Heart right ventricle (tissue), 16 donors: ENCODE data around the gene CCDC80. TPM values are rescaled to one million over a fixed set of nuclear protein-coding genes. Genes with fewer than 3 reads are reported as not detected.

Experiments
- ATAC-seq, 8 donors: fragments of 200-7000 bp; cut with Tn5 transposase; one replicate each; pipeline ENCODE4 v1.9.1; 2020; ENCODE audit warnings: mild to moderate bottlenecking in 8 of 8, moderate library complexity in 8 of 8, moderate number of reproducible peaks in 1 of 8
- DNase-seq, 2 donors: peaks; one replicate each; pipeline ENCODE4 v3.0.0-alpha.2; 2020
- H3K27ac ChIP-seq, 10 donors: fragments of 200-600 bp; sonication (generic) in 2 of 10; one replicate each; pipeline versions ENCODE4 v1.5.0 to v1.8.0; 2020 to 2022; ENCODE audit warnings: mild to moderate bottlenecking in 3 of 10
- H3K27me3 ChIP-seq, 7 donors: fragments of 200-600 bp; one replicate each; pipeline ENCODE4 v1.8.0; 2021 to 2022; ENCODE audit warnings: mild to moderate bottlenecking in 2 of 7
- H3K36me3 ChIP-seq, 9 donors: fragments of 200-600 bp; sonication (generic) in 1 of 9; one replicate each; pipeline versions ENCODE4 v1.5.0 to v1.8.0; 2020 to 2022; ENCODE audit warnings: mild to moderate bottlenecking in 2 of 9
- H3K4me1 ChIP-seq, 9 donors: fragments of 200-600 bp; sonication (generic) in 1 of 9; one replicate each; pipeline versions ENCODE4 v1.5.0 to v1.8.0; 2020 to 2022; ENCODE audit warnings: mild to moderate bottlenecking in 4 of 9
- H3K4me3 ChIP-seq, 10 donors: fragments of 200-600 bp; sonication (generic) in 2 of 10; one replicate each; pipeline versions ENCODE4 v1.5.0 to v1.8.0; 2020 to 2022; ENCODE audit warnings: mild to moderate bottlenecking in 7 of 10, moderate library complexity in 2 of 10
- H3K9me3 ChIP-seq, 11 donors: fragments of 200-600 bp in 10 of 11; sonication (generic) in 2 of 11; one replicate each; pipeline versions ENCODE4 v1.5.0 to v1.8.0; 2013 to 2022; ENCODE audit warnings: mild to moderate bottlenecking in 2 of 11, control low read depth in 1 of 11, moderate library complexity in 1 of 11
- CTCF ChIP-seq, 9 donors: fragments of 200-600 bp; sonication (generic) in 2 of 9; IDR thresholded peaks; one replicate each; pipeline versions ENCODE4 v1.5.0 to v1.8.0; 2021 to 2022; ENCODE audit warnings: antibody characterized with exemption in 9 of 9, mild to moderate bottlenecking in 5 of 9, moderate library complexity in 1 of 9
- WGBS, 2 donors: extraction: QIAGEN DNeasy Blood & Tissue Kit; methylation state at CpG; one replicate each; pipeline ENCODE4 v1.1.7; 2013; ENCODE audit warnings: inconsistent platforms in 1 of 2; 5-methylcytosine and 5-hydroxymethylcytosine counted together
- intact Hi-C, 10 donors: fragments of 100-400 bp; cut with DNase I; formaldehyde crosslinking; loops; one replicate each; pipeline versions ENCODE4 v1.11.1 to v1.14.2; 2022
- polyA plus RNA-seq, 2 donors: library from polyadenylated mRNA; stranded (reverse); fragments of 200-250 nt; gene quantifications; one replicate each; pipeline ENCODE4 v1.2.3, GENCODE V29; 2013
- total RNA-seq, 10 donors: library from RNA; stranded (reverse); fragmentation: NEBNext Ultra II Directional in 3 of 10; extraction: Animal tissue kit (Norgen Biotek cat#: 25700) in 3 of 10; gene quantifications; one replicate each; pipeline versions ENCODE4 v1.2.1 to v1.2.4, GENCODE V29; 2021 to 2023
- donor health status: Arrhythmogenic right ventricular cardiomyopathy.
- donor health status: ischemic (EF 13 %, LVEDD 7.1; RV severe dilation, severe dysfunction).
- donor health status: healthy with polysubstance abuse.
- donor health status: DM: no; HTN: yes; CAD: no.
- donor health status: DM: no; HTN: no; CAD: no.
- donor health status: ischemic (EF 25% LVEDD 6.9; RV normal size, moderate dysfunction).
- donor health status: ischemic (EF 25% LVEDD 5.7; RV mildly dilated, moderate dysfunction).
- donor health status: healthy.
- donor health status: DM: yes; HTN: yes; CAD: no.
- donor health status: Ischemic cardiomyopathy.
- donor health status: ischemic (EF 35%, LVEDD 5.7; RV mildly dilated, moderate dysfunction).
- donor health status: nonischemic (EF 11% LVEDD 7.7; RV severe dilation, severe dysfunction).
- donor health status: DM: yes; HTN: yes; CAD: no.
- donor health status: PGD.
- donor health status: ischemic (EF 29% LVEDD 5.4; RV normal size, mild dysfunction).
- donor health status: nonischemic (EF 23%, LVEDD 6.1; RV moderate dilation, normal function).

The CCDC80 gene
- total and polyA plus RNA-seq, 12 donors = 19.8 to 223 (median 87.1) TPM

DNA sequence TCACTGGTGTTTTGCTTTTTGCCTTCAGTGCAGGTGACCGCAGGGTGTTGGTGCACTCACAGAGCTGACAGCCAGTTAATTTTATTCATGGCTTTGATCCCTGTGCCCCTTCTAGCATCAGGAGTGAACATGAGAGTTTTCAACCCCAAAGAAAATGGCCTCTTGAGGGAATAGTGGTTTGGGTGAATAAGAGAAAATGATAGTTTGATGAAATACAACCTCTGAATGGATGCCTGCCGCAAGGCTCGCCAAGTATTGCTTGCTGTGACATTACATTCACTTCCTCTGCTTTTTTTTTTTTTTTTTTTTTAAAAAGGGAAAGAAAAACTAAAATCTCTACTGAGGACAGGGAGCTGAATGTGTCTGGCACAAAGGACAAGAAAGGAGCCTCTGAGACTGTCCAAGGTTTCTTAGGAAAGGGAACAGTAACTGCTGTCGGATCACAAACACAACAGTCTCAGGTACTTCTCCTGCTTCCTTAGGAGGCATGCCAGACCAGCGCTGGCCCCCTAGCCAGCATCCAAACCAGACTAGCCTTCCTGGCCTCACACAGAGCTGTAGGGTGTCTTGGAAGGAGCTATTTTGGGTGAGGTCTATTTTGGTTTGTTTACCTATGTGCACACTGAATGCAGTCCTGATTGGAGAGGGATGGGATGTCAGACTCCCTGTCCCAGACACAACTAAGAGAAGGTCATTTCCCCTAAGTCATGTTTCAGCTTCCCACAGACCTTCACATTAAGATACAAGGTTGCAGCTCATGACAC is 29.0 kb downstream of the CCDC80 start:
- Histone ChIP-seq H3K36me3 (peaks cover 0 to 78% (median 0%) of the 10 kb centered on the region in 9 donors), H3K4me3 (no peak overlapping the region), H3K27me3 (no peaks in the 10 kb centered on the region), H3K4me1 (peaks cover 0 to 15% (median 7%) of the 10 kb centered on the region in 9 donors), H3K9me3 (no peaks in the 10 kb centered on the region), H3K27ac (peak overlapping the region in 3 of 10 donors; percentile 1 to 14 (median 5))
- no peak for TF ChIP-seq CTCF (IDR thresholded peaks at IDR 0.05)
- WGBS, 2 donors = 75% methylated on average over 5 of the region's 5 CpGs
- intact Hi-C loops = no loop called here
- ATAC-seq (peak in 7 of 8 donors; percentile 33 to 95 (median 79)), DNase-seq (no peak)

DNA sequence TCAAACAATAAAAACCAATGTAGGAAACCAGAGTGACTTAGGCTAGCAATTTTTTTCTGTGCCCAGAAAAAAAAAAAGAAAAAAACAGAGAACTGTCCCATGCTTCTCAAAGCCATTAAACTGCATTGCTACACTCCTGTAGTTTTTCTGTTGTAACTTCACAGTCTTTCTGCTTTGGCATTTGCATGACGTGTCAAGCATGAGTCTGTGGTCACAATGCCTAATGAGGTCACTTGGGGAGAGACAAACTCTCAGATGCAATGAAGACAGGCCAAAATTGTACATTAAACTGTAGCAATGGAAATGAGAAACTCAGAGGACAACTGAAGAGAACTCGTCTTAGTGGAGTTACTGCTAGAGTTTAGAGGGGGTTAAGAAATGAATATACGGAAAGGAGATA is 30.8 kb downstream of the CCDC80 start:
- no peak overlapping the region for H3K4me3 ChIP-seq
- H3K36me3 ChIP-seq = peaks cover 0 to 76% (median 0%) of the 10 kb centered on the region in 9 donors
- no peaks in the 10 kb centered on the region for H3K27me3 ChIP-seq
- H3K4me1 ChIP-seq = peaks cover 0 to 14% (median 10%) of the 10 kb centered on the region in 9 donors
- TF ChIP-seq CTCF (IDR thresholded peaks at IDR 0.05) = no peak
- H3K9me3 ChIP-seq = no peaks in the 10 kb centered on the region
- intact Hi-C loops = no loop called here
- no peak for ATAC-seq
- no peak for DNase-seq
- H3K27ac ChIP-seq = no peak overlapping the region
- 83% methylated on average over 3 of the region's 3 CpGs for WGBS, 2 donors

- peaks cover 0 to 65% (median 0%) of the 10 kb centered on the region in 9 donors for H3K36me3 ChIP-seq
These were observed 33.1 kb downstream of the CCDC80 start for GRCh38 chr3:112607863-112608262.

DNA sequence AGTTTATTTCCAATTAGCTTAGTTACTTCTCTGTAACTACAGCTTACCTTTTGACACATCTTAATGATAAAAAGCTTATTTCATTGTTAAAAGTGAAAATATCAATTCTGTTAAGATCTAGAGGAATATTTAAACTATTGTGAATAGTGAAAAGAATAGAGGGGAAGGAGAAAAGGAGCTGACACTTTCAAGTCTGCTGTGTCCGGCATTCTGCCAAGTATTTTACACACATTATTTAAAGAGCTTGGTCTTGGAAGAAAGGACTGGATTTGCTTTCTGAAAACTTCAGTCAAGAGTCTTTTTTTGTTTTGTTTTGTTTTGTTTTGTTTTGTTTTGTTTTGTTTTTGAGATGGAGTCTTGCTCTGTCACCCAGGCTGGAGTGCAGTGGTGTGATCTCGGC is 34.8 kb downstream of the CCDC80 start:
- Histone ChIP-seq H3K27me3 (no peaks in the 10 kb centered on the region), H3K9me3 (no peaks in the 10 kb centered on the region), H3K4me1 (peaks cover 0 to 19% (median 11%) of the 10 kb centered on the region in 9 donors), H3K4me3 (no peak overlapping the region), H3K27ac (peak overlapping the region in 1 of 10 donors; percentile 5), H3K36me3 (peaks cover 0 to 70% (median 0%) of the 10 kb centered on the region in 9 donors)
- DNase-seq = no peak
- 88 to 94% methylated on average over 2 of the region's 2 CpGs for WGBS, 2 donors
- no peak for ATAC-seq
- intact Hi-C loops = loop anchor here in 1 of 10 donors (10.0 kb wide), 1 partner anchor 209 kb away; no protein-coding TSS in a partner anchor
- no peak for TF ChIP-seq CTCF (IDR thresholded peaks at IDR 0.05)

More at GRCh38 chr3:112607863-112608262, 33.1 kb downstream of the CCDC80 start:
- intact Hi-C loops = loop anchor here in 1 of 10 donors (10.0 kb wide), 1 partner anchor 207 kb away; no protein-coding TSS in a partner anchor
- Histone ChIP-seq H3K27me3 (no peaks in the 10 kb centered on the region), H3K27ac (no peak overlapping the region), H3K4me3 (no peak overlapping the region), H3K4me1 (peaks cover 0 to 26% (median 17%) of the 10 kb centered on the region in 9 donors), H3K9me3 (no peaks in the 10 kb centered on the region)
- no peak for TF ChIP-seq CTCF (IDR thresholded peaks at IDR 0.05)
- ATAC-seq (no peak), DNase-seq (no peak)
